ENCODE results near the gene CEP170B.
"Not testable (repeated sequence)": the region's sequence is repeated elsewhere in the genome, so short reads cannot be mapped to it uniquely, and the experiment has no call there.

CEP170B gene

GRCh38 chr14:104899781-104900180, 34.7 kb downstream of the CEP170B start:
- DNase-seq: no peak
- Histone ChIP-seq H3K36me3 (replicated peaks) (peaks cover under 1% of the 10 kb centered on the region), H3K27me3 (replicated peaks) (no peaks in the 10 kb centered on the region), H3K27ac (no peak overlapping the region), H3K4me3 (ENCODE audit: low read depth, low read length) (no peak overlapping the region)
- TF ChIP-seq CTCF (IDR thresholded peaks at IDR 0.05; ENCODE audit: low read depth, low read length, missing control alignments): no peak
- in situ Hi-C loops (cut with HindIII; ENCODE audit: low pct_ligation_motif_present, low sequenced_read_pairs): no loop called here

- in situ Hi-C loops (cut with HindIII; ENCODE audit: low pct_ligation_motif_present, low sequenced_read_pairs): no loop called here
- Histone ChIP-seq H3K4me3 (ENCODE audit: low read depth, low read length) (no peak overlapping the region), H3K27ac (no peak overlapping the region), H3K27me3 (replicated peaks) (no peaks in the 10 kb centered on the region), H3K36me3 (replicated peaks) (no peaks in the 10 kb centered on the region)
- no peak for TF ChIP-seq CTCF (IDR thresholded peaks at IDR 0.05; ENCODE audit: low read depth, low read length, missing control alignments)
- DNase-seq: no peak
Measured at GRCh38 chr14:104900639-104901512, 35.8 kb downstream of the CEP170B start.

GRCh38 chr14:104903990-104904389, 38.9 kb downstream of the CEP170B start:
- no peak for TF ChIP-seq CTCF (IDR thresholded peaks at IDR 0.05; ENCODE audit: low read depth, low read length, missing control alignments)
- H3K4me3 ChIP-seq (ENCODE audit: low read depth, low read length): no peak overlapping the region
- DNase-seq: no peak
- no peaks in the 10 kb centered on the region for H3K27me3 ChIP-seq (replicated peaks)
- H3K36me3 ChIP-seq (replicated peaks): no peaks in the 10 kb centered on the region
- in situ Hi-C loops (cut with HindIII; ENCODE audit: low pct_ligation_motif_present, low sequenced_read_pairs): no loop called here
- no peak overlapping the region for H3K27ac ChIP-seq

- in situ Hi-C loops (cut with HindIII; ENCODE audit: low pct_ligation_motif_present, low sequenced_read_pairs); H3K27me3 ChIP-seq (replicated peaks): not testable (repeated sequence)
Measured at GRCh38 chr14:104904650-104905578, 39.8 kb downstream of the CEP170B start.

GRCh38 chr14:104905579-104905933, 40.5 kb downstream of the CEP170B start:
- in situ Hi-C loops (cut with HindIII; ENCODE audit: low pct_ligation_motif_present, low sequenced_read_pairs); H3K27me3 ChIP-seq (replicated peaks); H3K36me3 ChIP-seq (replicated peaks); H3K4me3 ChIP-seq (ENCODE audit: low read depth, low read length); H3K27ac ChIP-seq; DNase-seq: not testable (repeated sequence)

More at GRCh38 chr14:104904650-104905578, 39.8 kb downstream of the CEP170B start:
- not testable (repeated sequence) for H3K4me3 ChIP-seq (ENCODE audit: low read depth, low read length); H3K36me3 ChIP-seq (replicated peaks); DNase-seq; H3K27ac ChIP-seq

- Histone ChIP-seq H3K4me3 (ENCODE audit: low read depth, low read length) (no peak overlapping the region), H3K27ac (no peak overlapping the region), H3K27me3 (replicated peaks) (no peaks in the 10 kb centered on the region), H3K36me3 (replicated peaks) (no peaks in the 10 kb centered on the region)
- in situ Hi-C loops (cut with HindIII; ENCODE audit: low pct_ligation_motif_present, low sequenced_read_pairs): no loop called here
- no peak for TF ChIP-seq CTCF (IDR thresholded peaks at IDR 0.05; ENCODE audit: low read depth, low read length, missing control alignments)
- DNase-seq: no peak
Measured at GRCh38 chr14:104908303-104908702, 43.2 kb downstream of the CEP170B start.

Data from brain microvascular endothelial cell (primary cell).